KG1 (cell line): Measurements from ENCODE around the gene KIFC1.
"Not testable (repeated sequence)": the region's sequence is repeated elsewhere in the genome, so short reads cannot be mapped to it uniquely, and the experiment has no call there.

Experiments used
- DNase-seq: peaks from one replicate; lab custom pipeline; 2025; lab: John Stamatoyannopoulos, UW

The KIFC1 gene

DNA sequence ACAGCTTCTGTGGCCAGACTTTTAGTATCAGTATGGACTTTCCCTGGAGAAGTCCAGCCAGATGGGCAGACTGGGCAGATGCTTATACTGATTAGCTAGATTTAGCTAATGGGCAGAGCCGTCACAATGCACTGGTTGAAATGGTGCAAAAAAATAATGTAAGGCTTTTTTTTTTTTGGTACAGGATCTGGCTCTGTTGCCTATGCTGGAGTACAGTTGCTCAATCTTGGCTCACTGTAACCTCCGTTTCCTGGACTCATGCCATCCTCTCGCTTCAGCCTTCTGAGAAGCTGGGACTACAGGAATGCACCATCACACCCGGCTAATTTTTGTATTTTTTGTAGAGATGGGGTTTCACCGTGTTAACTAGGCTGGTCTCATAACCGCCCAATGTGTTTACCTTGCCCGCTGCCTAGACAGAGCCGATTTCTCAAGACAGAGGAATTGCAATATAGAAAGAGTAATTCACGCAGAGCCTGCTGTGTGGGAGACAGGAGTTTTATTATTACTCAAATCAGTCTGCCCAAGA, 16.4 kb upstream of the KIFC1 start:
- DNase-seq = no peak

DNA sequence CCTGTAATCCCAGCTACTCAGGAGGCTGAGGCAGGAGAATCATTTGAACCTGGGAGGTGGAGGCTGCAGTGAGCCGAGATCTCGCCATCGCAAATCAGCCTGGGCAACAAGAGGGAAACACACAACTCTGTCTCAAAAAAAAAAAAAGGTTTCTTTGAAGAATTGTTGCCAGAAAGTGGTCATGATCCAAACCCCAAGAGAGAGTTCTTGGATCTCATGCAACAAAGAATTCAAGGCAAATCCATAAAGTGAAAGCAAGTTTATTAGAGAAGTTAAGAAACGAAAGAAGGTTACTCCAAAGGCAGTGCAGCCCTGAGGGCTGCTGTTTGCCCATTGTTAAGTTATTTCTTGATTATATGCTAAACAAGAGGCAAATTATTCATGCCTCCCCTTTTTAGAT, 14.5 kb upstream of the KIFC1 start:
- DNase-seq = no peak

DNA sequence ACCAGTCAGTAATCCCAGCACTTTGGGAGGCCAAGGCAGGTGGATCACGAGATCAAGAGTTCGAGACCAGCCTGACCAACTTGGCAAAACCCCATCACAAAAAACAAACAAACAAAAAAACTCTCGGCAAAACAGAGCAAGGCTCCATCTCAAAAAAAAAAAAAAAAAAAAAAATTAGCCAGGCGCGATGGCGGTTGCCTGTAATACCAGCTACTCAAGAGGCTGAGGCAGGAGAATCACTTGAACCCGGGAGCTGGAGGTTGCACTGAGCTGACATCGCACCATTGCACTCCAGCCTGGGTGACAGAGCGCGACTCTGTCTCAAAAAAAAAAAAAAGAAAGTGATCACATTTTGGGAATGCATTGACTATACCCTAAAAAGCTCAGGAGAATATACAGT, 12.4 kb upstream of the KIFC1 start:
- DNase-seq = not testable (repeated sequence)

DNA sequence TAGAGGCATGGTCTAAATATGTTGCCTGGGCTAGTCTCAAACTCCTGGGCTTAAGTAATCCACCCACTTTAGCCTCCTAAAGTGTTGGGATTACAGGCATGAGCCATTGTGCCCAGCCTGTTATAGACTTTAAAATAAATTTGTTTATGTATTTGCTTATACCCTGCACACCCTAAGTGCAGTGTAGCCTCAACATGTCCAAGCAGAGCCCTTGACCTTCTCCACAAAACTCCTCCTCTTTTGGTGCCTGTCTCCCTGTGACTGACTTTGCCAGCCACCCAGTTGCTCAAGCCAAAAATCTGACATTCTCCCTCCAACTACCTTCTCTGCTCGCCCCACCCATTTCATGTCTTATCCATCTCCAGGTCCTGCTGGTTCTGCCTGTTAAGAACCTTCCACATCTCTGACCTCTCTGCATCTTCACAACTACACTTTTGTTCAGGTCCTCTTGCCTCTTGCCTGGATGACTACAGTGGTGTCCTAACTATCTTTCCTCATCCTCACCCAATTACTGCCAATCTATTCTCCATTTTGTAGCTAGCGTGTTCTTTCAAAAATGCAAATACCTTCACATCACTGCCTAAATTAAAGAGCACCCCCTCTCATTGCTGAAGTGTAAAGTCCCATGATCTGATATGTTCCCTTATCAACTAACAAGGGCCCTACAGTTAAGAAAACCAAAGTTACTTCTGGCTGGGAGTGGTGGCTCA, 11.2 kb upstream of the KIFC1 start:
- DNase-seq = no peak

DNA sequence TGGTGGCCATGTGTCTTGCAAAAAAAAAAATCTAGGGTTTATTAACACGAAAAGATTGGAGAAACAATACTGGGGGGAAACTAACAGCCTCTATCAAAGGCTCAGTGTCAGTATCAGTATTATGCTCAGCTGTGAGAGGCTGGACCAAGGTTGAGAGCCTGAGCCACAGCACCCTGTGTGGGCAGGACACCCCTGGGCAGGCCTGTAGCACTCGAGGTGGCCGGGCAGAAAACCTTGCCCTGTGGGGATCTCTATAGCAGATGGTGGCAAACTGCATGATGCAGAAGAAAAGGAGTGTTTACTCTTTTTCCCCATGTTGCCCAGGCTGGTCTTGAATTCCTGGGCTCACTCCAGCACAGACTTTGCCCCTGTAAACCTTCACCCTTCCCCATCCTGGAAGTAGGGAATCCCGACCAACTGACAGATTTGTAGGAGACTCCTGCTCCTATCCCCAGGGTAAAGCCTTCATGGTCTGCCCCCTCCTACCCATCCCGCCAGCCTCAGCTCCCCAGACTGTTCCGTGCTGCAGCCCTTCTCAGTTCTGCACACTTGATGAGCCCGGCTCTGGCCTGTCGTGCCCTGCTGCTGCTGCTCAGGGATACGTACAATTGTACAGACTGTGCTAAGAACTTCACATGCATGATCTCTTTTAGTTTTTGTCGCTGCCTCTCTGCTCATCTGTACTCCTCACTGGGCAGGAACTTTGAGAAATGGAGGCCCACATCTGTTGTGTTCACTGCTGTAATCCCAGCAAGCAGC, 8.0 kb upstream of the KIFC1 start:
- DNase-seq = no peak

DNA sequence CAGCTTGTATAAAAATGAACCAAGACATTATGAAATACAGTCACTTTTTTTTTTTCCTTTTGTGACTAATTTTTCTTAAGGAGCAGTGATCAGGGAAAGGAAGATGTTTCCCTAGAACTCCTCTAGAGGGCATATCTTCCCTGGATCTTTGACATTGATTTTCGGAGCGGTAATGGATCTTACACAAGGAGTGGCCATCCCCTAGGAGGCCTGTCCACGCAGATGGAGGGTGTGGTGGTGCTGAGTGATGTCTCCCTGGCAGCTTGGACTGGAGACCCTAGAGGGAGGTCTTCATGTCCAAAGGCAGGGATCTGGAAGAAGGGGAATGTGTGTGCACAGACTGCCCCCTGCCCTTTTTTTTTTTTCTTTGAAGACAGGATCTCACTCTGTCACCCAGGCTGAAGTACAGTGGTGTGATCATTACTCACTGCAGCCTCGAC, 7.0 kb upstream of the KIFC1 start:
- no peak for DNase-seq

DNA sequence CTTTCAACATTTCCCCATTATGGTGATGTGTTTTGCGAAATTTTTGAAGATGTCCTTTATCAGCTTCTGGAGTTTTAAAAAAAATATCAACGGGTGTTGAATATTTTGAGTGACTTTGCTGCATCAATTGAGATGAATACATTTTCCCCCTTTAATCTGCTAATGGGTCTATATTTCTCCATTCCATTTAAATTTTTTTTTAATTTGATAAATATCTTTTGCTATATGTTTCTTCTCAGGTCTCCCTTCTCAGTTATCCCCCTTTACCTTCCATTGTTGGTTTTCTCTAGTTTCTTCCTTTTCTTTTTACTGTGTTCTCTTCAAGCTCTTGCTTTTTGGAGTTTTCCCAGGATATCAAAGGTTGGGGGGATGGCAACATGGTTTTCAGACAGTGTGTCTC, 1.4 kb upstream of the KIFC1 start:
- no peak for DNase-seq

DNA sequence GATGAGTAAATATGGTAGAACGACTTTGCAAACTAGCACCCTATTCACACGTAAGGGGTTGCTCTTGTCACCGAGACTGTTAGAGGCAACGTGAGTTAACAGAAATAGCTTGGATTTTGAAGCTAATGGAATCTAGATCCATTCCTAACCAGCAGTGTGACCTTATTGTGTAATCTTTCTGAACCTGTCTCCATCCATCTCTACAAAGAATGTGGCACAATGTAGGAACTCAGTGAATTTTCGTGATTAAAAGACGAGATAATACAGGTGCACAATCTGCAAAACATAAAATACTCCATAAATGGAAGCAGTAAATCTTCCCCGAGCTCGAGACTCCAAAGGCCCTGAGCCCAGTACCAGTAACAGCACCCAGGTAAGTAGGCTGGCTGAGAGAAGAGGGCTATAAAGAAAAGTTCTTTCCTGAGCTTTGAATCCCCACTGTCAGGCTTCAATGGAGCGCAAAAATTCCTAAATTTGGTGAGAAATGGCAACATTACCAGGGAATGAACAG, 801 bp upstream of the KIFC1 start:
- DNase-seq = no peak

DNA sequence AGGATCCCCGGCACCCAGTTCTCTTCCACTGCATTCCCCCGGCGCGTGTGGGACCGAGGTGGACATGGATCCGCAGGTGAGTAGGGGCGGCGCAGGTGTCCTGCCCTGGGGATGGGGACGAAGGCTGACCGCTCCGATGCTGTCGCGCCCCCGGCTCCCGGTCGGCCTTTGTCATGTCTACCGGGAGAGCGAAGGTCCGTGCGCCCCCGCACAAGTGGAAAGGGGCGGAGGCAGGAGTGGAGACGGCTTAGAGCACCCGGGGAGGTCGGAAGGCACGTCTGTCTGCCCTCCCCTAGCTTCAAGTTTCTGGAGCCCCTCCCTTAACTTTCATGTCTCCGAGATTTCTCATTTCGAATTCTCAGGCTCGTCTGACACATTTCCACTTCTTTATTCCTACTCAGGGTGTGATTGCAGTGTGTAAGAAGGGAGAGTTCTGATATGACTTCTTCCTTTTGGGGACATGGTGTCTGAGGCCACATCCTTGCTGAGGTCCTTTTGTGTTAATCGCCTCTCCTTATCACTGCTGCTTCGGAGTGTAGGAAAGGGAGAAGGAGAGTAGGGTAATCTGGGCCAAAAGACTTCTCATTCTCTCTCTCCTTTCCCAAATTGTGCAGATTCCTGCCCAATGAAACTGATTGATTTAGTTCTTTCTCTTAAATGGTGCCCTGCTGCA, 435 bp downstream of the KIFC1 start:
- no peak for DNase-seq

DNA sequence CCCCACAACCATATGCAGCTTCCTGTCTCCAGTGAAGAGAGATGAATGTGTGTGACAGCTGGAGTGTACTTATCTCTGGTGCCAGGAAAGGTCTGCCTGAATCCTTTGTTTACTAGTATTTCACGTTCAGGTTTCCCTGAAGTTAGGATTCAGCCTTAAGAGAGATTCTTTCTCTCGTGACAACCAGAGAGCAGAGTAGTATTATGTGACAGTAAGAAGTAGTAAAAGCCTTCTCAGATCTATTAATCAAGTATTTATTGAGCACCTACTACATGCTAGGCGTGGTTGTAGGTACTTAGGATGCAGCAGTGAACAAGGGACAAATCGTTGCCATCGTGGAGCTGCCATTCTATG, 949 bp downstream of the KIFC1 start:
- no peak for DNase-seq

DNA sequence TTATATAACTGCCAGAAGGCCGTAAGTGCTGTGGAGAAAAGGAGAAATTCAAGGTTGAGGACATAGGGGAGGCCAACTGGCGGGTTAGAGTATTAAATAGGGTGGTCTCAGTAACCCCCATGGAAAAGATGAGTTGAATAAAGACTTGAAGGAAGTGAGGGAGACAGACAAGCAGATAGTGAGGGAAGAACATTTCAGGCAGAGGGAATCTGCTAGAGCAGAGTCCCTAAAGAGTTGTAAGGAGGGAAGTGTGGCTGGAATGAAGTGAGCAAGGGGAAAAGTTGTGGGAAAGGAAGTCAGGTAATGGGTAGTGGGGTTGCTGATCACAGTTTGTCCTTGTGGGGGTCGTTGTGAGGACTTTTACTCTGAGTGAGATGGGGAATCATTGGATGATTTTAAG, 1.4 kb downstream of the KIFC1 start:
- DNase-seq = no peak

DNA sequence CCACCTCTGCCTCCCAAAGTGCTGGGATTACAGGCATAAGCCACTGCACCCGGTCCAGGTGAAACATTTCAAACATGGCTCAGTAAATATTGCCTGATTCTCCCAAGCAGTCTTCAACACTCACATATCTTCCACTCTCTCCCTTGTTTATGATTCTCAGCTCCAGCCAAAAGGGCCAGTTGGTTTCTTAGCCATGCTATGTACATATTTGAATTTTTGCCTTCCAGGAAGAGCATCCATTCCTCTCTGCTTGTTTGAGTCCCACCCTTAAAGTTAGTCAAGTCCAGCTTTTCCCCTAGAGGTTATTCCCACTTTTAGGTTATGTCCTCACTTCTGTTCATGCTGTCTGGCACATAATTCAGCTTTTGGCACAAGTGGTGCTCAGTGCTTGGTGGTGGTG, 5.9 kb downstream of the KIFC1 start:
- DNase-seq = no peak

DNA sequence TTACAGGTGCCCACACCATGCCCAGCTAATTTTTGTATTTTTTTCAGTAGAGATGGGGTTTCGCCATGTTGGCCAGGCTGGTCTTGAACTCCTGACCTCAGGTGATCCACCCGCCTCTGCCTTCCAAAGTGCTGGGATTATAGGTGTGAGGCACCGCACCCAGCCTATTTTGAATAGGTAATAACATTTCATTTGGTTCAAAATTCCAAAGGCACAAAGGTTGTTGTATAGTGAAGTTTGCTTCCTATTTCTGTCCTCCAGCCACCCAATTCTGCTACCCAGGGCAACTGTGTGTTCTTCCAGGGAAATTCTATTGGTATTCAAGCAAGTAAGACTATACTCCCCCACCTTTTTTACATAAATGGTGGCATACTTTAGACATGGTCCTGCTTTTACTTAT, 7.0 kb downstream of the KIFC1 start:
- not testable (repeated sequence) for DNase-seq

DNA sequence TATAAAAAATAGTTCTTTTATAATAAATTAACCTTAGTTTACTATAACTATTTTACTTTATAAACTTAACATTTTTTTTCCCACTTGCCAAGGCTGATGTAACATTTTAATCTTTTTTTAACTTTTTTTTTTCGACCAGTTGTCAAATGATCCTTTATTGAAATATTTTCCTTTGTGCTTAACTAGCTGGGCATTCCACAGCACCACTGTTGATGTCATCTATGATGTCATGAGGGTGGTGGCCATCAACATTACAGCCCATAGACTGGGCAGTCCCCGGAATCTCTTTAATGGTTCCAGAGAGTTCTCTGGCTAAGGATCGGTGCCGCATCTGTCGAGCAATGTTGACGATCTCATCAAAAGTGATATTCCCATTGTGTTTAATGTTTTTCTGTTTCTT, 8.3 kb downstream of the KIFC1 start:
- DNase-seq = not testable (repeated sequence)

DNA sequence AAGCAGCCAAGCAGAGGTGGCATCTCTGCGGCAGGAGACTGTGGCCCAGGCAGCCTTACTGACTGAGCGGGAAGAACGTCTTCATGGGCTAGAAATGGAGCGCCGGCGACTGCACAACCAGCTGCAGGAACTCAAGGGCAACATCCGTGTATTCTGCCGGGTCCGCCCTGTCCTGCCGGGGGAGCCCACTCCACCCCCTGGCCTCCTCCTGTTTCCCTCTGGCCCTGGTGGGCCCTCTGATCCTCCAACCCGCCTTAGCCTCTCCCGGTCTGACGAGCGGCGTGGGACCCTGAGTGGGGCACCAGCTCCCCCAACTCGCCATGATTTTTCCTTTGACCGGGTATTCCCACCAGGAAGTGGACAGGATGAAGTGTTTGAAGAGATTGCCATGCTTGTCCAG, 13.3 kb downstream of the KIFC1 start:
- DNase-seq = no peak

DNA sequence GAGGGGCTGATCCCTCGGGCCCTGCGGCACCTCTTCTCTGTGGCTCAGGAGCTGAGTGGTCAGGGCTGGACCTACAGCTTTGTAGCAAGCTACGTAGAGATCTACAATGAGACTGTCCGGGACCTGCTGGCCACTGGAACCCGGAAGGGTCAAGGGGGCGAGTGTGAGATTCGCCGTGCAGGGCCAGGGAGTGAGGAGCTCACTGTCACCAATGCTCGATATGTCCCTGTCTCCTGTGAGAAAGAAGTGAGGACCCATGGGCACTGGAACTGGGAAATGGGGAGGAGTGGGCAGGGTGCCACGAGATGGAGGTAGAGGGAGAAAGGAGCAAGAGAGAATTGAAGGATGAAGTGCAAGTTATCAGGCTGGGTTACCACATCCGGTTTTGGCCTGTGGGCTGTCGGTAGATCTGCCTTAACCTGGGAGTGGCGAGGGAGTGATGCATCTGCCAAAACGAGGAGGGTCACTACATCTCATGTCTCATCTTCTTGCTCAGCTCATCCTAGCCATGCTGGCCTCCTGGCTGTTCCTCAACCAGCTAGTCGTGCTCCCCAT, 13.8 kb downstream of the KIFC1 start:
- no peak for DNase-seq

DNA sequence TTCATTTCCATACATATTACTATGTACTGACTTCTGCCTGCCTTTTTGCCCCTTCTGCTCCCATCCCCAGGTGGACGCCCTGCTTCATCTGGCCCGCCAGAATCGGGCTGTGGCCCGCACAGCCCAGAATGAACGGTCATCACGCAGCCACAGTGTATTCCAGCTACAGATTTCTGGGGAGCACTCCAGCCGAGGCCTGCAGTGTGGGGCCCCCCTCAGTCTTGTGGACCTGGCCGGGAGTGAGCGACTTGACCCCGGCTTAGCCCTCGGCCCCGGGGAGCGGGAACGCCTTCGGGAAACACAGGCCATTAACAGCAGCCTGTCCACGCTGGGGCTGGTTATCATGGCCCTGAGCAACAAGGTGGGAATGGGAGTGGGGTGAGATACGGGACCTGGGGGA, 14.5 kb downstream of the KIFC1 start:
- DNase-seq = no peak

DNA sequence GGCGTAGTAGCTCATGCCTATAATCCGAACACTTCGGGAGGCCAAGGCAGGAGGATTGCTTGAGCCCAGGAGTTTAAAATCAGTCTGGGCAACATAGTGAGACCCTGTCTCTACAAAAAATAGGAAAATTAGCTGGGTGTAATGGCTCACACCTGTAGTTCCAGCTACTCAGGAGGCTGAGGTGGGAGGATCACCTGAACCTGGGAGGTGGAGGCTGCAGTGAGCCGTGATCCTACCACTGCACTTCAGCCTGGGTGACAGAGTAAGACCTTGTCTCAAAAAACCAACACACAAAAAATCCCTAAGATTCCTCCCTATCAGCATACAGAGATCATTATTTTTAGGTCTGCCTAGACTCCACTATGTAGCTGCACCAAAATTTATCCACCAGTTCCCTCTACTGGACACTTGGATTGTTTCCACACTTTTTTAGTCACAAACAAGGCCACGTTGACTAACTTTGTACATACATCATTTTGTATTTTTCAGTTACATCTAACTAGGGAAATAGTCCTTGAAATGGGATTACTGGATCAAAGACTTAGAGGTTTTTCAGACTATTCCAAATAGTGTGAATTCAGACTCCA, 15.6 kb downstream of the KIFC1 start:
- no peak for DNase-seq

DNA sequence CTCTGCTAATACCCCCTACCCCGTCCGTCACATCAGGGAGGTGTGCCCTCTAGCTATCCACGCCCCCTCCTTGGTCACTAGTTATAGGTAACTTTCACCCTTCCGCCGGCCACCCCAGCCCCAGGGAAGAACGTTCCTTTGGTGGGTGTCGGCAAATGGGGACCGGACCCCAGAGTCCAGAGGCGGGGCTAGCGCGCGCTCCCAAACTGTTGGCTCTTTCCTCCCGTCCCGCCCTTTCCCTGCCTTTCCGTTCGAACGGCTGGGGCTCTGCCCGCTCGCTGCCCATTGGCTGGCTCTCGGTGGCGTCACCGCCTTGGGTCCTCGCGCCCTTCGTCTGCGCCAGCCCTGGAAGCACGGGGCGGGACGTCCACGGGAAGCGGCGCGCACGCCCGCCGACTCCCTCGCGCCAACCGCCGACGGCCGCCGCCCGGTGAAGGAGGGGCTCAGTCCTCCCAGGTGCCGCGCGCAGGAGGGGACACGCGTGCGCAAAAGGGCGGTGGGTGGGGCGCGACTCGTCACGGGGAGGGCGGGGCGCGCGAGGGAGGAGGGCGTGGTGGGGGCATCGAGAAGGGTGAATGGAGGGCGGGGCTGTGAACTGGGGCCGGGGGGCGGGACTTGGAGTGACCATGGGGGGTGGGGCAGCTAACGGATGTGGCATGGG, 18.6 kb downstream of the KIFC1 start:
- peak; percentile 91 for DNase-seq

DNA sequence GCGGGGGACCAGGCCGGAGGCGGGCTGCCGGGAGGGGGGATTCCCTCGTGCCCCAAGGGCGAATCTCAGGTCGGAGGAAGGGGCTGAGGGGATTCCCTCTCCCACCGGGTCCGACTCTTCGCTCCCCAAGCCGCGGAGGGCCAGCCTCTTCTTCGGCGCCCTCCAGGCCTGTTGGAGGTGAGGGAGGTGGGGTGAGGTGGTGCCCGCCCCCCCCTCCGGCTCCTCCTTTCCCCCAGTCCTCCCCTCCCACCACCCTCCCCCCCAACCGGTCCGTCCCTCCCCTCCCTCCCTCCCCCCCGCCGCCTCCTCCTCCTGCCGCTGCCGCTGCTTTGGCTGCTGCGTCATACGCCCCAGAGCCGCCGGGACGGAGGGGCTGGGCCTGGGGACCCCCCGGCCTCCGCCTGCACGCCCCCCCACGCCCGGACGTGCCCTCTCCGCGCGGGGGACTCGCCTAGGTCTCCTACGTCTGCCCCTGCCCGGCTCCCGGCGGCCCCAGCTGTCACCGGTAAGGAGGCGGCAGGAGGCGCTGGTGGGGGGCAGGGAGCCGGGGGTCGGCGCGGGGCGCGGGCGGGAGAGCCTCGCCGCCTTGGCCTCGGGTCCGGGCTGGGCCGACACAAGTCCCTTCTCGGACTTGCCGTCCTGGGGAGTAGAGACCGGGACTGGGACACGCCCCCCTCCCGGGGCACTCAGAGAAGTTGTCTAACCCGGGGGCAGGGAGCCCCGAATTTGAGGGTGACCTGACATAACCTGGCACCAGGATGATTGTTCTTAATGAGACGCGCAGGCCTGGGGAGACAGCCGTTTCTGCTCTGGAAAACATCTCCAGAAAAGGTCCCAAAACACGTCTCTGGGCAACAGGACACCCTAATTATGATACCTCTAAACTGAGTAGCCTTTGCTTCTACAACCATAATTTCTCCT, 19.3 kb downstream of the KIFC1 start, which contains the start of gene PHF1:
Gene PHF1, plus strand, starts transcription at position 304 of the 921 bp plus-strand sequence. CDS start 1,250 bp downstream, outside the sequence.
- no peak for DNase-seq
